Activated CD4-positive, alpha-beta T cell treated with anti-CD3 and anti-CD28 coated beads for 48 hours (primary cell): ENCODE measurements around the gene CACTIN.
"Not testable (repeated sequence)": the region's sequence is repeated elsewhere in the genome, so short reads cannot be mapped to it uniquely, and the experiment has no call there.

Experiments used
- DNase-seq: peaks from one replicate; pipeline ENCODE4 v3.0.0-alpha.2; 2020

The CACTIN gene

DNA sequence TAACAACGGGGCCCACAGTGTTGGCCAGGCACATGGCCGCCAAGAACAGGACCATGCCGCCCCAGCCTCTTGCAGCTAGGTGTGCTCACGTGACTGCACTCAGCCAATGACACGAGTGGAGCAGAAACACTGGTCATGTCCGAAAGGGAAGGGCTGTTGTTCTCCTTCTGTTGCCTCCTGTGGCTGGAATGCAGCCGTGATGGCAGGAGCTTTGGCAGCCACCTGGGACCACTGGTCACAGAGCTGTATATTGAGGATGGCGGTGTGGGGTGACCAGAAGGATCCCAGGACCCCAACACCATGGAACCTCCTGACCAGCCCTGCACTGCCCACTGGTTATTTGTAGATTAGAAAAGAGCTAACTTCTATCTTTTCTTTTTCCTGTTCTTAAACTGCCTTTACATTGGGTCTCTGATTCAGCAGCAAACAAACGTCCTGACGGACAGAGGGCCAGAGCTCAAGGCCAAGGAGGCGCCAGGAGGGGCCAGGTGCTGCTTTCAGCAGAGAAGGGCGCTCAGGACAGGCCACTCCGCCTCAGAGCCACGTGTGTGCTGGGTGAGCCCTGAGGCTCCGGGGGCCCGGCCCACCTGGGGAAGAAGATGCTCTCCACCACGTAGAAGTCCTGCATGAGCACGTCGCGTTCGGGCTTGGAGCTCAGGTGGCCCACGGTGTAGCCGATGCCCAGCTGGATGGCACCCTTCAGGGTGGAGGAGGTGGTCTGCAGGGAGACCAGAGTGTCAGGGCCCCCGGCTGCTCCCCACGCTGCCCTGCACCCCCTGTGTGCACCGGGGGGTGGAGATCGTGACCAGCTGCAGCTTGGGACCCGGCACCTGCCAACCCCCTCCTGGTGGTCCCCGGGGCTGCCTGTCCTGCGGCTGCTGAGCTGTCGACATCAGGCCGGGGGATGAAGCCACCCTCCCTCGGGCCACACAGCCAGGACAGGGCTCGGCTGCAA lies 35.0 kb upstream of the CACTIN start:
- DNase-seq, result no peak

DNA sequence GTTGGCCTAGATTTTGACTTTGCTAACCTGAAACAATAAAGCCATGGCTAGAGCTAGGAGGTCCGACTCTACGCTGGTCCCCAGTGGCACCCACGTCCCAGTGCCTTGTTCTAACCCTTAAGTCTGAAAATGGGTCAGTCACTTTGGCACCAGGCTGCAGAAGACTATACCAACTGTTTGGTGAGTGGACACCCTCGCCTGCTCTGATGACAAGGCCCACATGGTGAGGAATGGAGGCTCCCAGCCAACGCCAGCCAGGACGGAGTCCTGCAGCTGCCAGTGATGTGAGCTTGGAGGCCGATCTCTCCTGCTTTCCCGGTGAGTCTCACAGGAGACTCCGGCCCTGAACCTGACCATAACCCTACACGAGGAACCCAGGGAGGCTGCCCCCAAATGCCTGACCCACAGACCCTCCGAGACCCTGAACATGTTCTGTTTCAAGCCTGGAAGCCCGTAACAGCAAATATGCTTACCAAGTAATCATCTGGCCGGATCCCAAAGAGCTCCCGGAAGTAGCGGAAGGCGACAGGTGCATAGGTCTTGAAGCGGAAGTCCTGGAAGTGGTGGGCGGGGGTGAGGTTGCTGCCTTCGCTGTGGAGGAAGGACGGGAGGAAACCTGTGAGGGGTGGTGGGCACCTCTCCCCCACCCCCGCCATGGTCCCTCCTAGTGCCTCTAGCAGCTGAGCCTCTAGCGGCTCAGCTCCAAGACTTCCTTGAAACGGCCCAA lies 34.1 kb upstream of the CACTIN start:
- DNase-seq, result no peak

DNA sequence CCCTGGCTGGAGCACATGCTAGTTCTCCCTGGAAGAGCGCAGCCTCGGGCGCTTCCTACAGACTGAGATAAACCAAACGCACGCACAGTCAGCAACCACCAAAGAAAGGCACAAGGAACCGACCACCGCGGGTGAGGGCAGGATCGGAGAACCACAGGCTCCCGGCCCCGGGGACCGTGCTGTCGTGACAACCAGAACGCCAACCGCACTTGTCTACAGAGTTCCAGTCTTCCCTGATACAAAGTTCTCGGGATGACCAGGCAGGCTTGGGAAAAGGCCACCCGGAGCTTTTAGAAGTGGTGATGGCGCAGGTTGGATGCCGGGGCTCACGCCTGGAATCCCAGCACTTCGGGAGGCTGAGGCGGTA lies 33.1 kb upstream of the CACTIN start:
- DNase-seq, result no peak

DNA sequence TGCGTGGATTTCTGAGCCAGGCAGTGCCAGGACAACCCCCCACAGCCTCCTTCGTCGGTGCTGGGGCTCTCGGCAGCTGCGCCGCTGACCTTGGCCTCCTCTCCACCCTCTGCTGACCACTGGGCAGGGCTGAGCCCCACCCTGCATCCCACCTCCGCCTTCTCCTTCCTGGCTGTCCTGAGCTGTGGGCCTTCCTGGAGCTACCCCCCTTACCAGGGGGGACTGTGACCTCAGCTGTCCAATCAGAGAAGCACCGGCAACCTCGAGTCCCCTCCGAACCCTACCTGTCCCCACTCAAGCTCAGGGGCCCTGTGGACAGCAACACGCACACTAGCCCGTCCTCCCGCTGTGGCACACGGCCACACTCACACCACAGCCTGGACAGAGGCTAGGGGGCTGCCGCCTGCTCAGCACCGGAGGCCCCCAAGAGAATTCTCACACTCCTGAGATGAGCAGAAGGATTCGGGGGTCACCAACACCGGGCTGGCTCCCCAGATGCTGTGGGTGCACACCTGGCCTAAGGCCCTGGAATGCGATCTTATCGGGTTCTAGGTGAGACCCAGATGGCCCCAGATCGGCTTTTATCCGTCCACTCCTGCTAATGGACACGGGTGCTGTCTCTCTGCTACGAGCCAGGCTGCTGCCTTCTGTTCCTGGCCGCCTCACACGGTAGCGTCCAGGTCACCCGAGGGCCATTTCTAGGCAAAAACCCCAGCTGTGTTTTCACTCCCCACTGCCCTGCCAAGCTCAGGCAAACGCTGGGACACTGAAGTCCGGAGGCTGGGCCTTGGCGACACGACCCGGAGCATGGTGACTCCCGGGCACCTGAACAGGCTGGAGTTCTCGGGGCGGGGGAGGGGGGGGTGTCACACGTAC lies 32.5 kb upstream of the CACTIN start:
- DNase-seq, result no peak

DNA sequence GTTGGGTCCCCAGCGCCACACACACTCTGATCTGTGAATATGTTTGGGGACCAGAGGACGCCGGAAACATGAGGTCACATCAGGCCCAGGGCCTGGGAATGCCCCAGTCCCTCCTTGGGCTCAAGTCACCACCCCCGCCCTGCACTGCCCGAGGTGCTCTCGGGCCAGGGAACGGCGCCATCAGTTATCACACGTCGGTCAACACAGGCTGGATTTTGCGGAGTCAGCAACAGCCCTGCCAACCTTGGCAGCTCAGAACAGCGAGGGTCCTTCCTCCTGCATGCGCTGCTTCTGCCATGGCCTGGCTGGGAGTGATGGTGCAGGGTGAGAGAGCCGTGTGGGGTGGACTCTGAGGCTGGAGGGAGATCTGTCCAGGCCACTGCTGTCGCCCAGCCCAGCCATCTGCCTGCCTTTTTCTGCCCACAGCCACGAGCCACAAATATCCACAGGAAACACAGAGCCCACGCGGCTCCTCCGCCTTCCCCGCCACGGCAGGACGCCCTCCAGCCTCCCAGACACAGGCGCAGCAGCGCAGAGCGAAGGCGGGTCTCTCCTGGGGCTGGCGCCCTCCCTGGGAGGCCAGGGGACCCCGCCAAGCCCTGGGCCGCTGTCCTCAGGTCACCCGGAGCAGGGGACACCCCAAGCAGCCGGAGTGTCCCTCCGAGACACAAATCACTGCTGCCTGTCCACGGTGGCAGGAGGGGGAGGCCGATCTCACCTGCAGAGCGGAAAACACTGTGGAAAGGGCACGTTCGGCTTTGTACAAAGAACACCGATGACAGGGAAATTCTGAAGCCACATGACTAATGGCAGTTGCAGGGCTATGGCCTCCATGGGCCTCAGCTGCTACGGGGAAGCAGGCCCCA lies 31.6 kb upstream of the CACTIN start:
- DNase-seq, result no peak

DNA sequence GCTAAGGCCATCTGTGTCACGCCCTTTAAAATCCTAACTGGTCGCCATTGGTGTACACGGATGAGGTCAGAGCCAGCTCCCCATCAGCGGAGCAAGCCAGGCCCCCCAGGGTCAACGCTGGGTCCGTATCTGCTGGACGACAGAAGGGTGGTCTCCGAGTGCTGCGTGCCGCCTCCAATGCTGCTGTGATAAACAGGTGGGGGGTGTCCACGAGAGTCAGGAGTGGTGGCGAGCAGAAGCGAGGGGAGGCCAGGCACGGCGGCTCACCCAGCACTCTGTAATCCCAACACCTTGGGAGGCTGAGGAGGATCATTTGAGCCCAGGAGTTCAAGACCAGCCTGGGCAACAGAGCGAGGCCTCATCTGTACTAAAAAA lies 30.8 kb upstream of the CACTIN start:
- DNase-seq, result no peak

DNA sequence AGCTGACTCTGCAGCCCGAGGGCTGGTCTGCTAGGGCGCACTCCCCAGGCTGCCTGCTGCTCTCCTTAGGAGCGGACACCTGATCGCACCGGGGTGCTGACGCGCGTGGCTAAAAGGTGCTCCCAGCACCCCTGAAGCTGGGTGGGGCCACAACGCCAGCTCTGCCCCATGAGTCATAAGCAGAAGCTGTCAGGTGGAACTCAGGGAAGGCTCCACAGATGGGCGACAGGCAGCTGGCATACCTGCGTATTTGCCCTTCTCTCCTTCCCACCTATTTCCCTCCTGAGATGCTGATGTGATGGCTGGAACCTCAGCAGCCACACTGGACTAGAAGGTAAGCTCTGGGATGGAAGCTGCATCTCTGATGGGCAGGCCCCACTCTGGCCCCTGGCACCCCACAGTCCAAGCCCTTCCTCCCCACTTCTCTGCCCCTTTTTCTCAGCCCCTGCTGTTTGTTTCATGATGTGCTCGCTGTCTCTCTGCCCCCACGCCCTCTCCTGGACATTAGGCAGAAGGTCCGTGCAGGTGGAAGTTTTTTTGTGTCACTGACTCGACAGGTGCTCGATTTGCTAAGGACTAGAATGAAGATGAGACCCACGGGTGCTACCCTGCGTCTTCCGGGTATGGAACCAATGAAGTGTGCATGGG lies 30.3 kb upstream of the CACTIN start:
- DNase-seq, result no peak

DNA sequence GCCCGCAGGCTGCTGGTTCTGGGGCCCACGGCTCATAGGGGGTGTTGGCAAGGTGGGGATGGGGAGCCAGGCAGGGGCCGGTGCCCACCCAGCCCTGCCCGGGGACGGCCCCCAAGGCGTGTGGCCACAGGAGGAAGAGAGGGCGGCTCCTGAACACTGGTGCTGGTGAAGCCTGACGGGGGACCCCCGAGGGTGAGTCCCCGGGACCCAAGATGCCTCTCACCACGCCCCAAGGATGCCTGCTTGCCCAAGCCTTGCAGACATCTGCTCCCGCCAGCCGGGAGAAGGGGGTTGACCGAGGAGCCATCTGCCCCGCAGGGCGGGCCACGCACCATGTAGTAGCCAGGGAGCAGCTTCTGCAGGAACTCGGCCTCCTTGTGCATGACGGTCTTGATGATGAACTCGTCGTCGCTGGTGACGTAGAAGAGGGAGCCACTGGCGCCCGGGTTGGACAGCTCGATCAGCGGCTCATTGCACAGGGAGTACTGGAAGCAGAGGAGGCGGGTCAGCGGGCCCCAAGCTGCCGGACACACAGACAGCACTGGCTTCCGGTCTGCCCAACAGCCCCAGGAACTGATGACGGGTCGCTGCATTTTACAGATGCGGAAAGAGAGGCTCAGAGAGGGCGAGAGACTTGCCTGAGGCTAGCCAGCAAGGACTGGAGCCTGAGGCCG lies 29.6 kb upstream of the CACTIN start:
- DNase-seq, result no peak

DNA sequence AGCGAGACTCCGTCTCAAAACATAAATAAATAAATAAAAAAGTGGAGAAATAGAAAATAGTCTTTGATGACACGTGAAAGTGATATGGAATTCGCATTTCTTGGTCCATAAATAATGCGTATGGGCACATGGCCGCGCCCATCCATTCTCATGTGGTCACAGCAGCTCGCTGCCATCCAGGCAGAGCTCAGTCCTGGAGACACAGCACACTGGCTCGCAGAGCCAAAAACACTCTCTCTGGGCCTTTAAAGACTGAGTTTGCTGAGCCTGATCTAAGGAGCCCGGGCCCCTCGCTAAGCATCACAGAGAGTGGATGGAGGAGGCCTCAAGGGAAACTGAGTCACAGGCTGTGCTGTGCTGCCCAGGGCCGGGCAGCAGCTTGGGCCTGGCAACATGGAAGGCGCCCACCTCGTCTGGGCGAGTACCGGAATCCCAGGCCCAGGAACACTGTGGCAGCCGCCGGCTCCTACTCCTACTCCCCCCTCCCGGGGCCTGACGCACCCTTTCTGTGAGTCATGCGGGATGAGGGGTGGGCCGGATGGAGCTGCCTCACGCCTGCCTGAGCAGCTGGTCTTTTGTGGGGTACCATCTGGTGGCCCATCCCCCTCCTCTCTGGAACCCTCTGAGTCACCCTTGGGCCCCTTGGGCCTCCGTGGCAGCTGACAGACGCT lies 28.9 kb upstream of the CACTIN start:
- no peak for DNase-seq

DNA sequence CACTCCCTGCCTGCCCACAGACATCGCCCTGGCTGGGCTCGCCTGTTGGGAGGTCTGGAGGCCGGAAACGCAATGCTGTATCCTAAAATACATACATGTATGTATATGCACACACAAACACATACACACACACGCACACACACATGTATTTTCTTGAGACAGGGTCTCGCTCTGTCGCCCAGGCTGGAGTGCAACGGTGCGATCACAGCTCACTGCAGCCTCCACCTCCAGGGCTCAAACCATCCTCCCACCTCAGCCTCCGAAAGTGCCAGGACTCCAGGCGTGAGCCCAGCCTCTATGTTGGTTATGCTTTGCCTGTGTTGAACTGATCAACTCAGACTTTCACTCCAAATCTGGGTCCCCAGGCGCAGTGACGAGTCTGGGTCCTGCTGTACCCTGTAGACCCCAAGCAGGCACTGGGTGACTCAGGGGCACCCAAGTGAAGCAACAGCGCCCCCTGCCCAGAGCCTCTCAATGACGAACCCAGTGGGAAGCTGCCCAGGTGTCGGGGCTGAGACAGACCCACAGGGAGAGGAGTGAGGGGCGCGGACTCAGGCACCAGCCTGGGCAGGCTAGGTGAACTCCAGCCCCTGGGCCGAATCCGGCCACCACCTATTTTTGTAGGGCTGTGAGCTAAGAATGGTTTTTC lies 27.4 kb upstream of the CACTIN start:
- peak; percentile 41 for DNase-seq

DNA sequence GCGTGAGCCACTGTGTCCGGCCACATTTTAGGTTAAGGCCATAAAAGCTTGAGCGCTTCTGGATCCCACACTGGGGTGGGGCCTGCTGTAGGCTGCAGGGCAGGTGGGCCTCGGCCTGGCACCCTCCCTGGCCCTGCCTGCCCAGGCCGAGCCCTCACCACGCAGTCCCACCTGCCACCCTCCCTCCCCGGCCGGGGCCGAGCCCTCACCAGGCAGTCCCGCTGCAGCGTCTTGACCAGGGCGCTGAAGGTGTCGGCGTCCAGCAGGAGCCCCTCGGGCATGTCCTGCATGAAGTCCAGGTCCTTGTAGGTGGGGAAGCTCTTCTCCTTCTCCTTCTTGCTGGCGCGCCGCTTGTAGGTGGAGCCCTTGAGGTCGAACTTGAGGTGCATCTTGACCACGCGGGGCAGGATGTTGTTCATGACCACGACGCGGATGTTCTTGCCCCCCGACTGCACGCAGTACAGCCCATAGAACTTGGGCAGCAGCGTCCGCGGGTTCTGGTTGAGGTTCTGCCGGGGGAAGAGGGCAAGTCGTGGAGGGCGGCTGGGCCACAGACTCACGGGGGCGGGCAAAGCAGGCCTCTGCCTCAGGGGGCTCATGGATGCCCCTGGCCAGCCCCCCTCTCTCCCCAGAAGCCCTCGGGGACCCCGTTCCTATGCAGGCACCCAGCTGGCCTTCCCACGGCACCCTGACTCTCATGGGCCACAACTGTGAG lies 26.6 kb upstream of the CACTIN start:
- no peak for DNase-seq

DNA sequence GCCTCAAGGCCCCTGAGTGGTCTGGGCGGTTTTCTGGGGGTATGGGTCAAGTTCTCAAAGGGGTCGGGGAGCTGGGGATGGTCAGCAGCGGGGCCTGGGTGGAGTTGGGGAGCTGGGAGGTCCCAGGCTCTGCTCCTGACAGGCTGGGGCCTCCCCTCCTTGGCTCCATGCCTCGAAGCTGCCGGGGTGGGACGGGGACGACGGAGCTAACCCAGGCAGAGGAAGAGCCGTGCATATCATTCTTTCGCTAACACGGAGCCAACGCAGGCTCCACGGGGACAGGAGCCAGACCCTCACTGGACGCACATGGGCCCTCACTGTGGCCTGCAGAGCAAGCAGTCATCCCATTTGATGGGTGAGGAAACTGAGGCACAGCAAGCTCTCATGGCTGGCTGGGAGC lies 25.8 kb upstream of the CACTIN start:
- no peak for DNase-seq

DNA sequence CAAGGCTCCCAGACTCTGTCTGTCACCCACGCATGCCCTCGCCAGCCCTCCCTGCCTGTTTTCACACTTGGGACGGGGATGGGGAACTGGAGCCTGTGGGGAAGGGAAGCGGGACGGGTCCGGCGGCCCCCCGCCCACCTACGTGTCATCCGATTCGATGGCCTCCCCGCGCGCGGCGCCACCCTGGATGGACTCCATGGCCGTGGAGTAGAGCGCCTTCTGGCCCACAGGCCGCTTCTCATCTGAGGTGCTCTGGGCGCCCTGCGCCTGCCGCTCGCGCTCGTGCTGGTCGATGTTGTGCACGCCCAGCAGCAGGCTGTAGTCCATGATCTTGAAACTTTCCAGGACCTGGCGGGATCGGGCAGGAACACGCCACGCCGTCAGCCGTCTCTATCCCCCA lies 25.1 kb upstream of the CACTIN start:
- no peak for DNase-seq

DNA sequence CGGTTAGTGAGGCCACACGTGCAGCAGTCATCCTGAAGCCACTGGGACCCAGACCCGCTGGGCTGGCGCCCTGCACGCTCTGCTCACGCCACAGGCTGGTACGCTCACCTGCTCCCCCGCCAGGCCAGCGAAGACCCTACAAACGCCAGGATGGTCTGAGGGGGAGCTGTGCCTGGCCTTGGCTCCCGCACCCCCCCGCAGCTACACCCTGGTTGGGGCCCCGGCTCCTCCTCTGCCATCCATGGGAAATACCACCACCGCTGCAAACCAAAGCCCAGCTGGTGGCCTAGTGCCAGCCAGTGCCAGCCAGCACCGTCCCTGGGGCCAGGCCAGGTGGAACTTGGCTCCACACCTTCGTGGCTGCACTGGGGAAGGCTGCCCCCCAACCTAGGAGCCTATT lies 23.3 kb upstream of the CACTIN start:
- DNase-seq, result no peak

DNA sequence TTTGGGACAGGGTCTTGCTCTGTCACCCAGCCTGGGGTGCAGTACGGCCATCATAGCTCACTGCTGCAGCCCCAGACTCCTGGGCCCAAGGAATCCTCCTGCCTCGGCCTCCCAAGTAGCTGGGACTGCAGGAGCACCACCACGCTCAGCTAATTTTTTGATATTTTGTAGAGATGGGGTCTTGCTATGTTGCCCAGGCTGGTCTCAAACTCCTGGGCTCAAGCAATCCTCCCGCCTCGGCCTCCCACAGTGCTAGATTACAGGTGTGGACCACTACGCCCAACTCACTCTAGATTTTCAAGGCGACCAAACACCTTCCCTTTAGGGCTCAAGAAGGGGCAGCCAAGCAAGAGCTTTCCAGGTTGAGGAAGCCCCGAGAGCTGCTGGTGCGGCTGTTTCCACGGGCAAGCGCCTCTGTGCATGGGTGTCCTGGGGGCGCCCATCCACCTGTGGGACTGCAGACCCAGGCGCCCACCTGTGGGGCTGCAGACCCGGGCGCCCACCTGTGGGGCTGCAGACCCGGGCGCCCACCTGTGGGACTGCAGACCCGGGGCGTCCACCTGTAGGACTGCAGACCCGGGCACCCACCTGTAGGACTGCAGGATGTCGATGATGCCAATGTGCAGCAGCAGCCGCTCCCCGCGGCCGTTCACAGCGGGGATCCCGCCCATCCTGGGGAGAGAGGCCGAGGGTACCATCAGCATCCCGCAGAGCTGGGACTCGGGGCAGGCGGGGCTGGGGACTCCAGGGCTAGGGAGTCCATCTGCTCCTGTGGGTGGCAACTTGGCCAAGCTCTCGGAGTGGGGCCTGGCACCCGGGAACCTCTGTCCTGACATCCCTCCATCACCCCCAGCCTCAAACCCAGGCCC lies 21.7 kb upstream of the CACTIN start:
- no peak for DNase-seq

DNA sequence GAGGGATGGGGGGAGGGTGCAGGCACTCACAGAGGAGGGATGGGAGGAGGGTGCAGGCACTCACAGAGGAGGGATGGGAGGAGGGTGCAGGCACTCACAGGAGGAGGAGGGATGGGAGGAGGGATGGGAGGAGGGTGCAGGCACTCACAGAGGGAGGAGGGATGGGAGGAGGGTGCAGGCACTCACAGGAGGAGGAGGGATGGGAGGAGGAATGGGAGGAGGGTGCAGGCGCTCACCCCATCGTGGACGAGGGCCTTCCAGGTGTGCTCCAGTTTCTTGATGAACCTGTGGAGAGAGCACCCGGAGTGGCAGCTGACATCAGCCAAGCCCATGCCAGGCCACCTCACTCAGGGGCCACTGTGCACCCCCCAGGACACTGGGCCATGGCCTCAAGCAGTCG lies 20.5 kb upstream of the CACTIN start:
- DNase-seq, result not testable (repeated sequence)

DNA sequence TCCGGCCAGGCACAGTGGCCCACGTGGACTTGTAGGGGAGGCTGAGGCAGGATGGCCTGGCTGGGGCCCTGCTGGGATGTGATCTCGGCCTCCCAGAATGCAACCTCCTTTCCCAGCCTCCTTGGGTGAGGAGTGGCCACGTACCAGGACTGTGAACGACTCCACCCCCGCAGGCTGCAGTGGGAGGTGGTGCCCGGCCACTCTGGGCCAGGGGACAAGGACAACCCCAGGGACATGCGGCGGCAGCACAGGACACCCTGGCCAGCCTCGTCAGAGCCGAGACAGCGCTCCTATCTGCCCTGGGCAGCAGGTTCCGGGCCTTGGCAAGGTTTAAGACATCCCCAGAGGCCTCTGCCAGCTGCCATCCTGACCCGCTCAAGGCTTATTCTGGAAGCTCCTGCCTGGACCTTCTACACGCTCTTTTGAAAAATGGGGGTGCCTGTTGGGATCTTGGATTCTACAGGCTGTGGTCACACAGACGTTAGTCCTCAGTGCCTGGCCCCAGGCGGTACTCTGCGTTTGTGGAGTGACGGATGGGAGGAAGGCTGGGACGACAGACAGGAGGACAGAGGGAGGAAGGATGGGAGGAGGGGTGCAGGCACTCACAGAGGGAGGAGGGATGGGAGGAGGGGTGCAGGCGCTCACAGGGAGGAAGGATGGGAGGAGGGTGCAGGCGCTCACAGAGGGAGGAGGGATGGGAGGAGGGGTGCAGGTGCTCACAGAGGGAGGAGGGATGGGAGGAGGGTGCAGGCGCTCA lies 19.9 kb upstream of the CACTIN start:
- no peak for DNase-seq

DNA sequence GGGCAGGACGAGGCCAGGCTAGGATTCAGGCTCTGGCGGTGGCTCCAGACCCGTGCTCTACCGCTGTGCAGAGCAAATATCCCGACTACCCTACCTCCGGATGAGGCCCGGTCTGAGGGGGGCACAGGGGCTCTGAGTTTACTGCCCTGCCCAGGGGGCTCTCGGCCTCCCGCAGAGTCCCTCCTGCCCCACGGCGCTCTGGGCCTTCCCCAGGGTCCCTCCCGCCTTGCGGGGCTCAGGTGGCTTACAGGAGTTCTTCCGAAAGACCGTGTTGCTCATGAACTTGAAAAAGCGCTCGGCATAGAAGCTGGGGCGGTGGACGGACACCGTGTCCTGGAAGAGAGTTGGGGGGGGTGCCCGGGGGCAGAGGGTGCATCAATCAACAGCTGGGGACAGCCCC lies 19.1 kb upstream of the CACTIN start:
- no peak for DNase-seq
